HL-60 (cell line): ENCODE measurements around the gene SVIL.

Source experiments
- DNase-seq, 2 experiments: peaks; one replicate each; pipeline ENCODE4 v3.0.0-alpha.2; 2010 to 2020; ENCODE audit warnings: low read depth in 1 of 2, low spot score in 1 of 2
- H3K27ac ChIP-seq: fragments of 250-450 bp; sonication (Bioruptor Pico); replicated peaks from 2 replicates; pipeline ENCODE4 v1.5.1; 2020; ENCODE audit warnings: mild to moderate bottlenecking, moderate library complexity
- H3K27me3 ChIP-seq: fragments of 250-450 bp; sonication (Bioruptor Pico); 2 replicates; pipeline ENCODE4 v1.5.1; 2021; ENCODE audit warnings: mild to moderate bottlenecking, moderate library complexity; ENCODE audit not compliant: insufficient read depth, poor library complexity, severe bottlenecking
- H3K4me3 ChIP-seq: replicated peaks from 2 replicates; pipeline ENCODE4 v1.5.1; 2011; ENCODE audit warnings: mild to moderate bottlenecking, control low read depth, low read length; ENCODE audit not compliant: insufficient read depth
- CTCF ChIP-seq: IDR thresholded peaks from one replicate; pipeline ENCODE4 v1.5.1; 2011; ENCODE audit warnings: low read length, control low read depth, inconsistent platforms; ENCODE audit not compliant: insufficient read depth
- GABPA ChIP-seq: IDR thresholded peaks from 2 replicates; pipeline ENCODE4 v1.6.1; 2012; ENCODE audit warnings: low read depth
- POLR2AphosphoS5 ChIP-seq: IDR thresholded peaks from 2 replicates; pipeline ENCODE4 v1.6.1; 2012; ENCODE audit warnings: low read depth
- SPI1 ChIP-seq: IDR thresholded peaks from 2 replicates; pipeline ENCODE4 v1.6.1; 2012; ENCODE audit warnings: low read depth, mild to moderate bottlenecking, borderline replicate concordance
- TF ChIP-seq, protein P1 (sequence below): IDR thresholded peaks from 2 replicates; pipeline ENCODE4 v1.6.1; 2012; ENCODE audit warnings: low read depth; ENCODE audit not compliant: insufficient replicate concordance

Gene SVIL

DNA sequence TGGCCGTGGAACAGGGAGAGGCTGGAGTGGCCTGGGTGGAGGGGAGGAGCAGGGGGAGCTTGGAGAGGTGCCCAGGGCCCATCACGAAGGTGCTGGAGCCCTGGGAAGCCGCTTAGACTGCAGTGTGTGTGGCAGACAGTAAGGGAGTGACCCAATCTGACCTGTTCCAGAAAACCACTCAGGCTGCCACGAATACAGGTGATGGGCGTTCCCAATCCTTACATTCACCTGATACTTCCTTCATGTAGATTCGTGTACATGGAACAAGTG, 161.7 kb downstream of the SVIL start:
- Histone ChIP-seq H3K27me3 (no peaks in the 10 kb centered on the region), H3K27ac (no peak overlapping the region), H3K4me3 (no peak overlapping the region)
- TF ChIP-seq POLR2AphosphoS5, result no peak
- no peak for TF ChIP-seq SPI1
- TF ChIP-seq GABPA, result no peak
- no peak for TF ChIP-seq CTCF
- TF ChIP-seq, protein P1, sequence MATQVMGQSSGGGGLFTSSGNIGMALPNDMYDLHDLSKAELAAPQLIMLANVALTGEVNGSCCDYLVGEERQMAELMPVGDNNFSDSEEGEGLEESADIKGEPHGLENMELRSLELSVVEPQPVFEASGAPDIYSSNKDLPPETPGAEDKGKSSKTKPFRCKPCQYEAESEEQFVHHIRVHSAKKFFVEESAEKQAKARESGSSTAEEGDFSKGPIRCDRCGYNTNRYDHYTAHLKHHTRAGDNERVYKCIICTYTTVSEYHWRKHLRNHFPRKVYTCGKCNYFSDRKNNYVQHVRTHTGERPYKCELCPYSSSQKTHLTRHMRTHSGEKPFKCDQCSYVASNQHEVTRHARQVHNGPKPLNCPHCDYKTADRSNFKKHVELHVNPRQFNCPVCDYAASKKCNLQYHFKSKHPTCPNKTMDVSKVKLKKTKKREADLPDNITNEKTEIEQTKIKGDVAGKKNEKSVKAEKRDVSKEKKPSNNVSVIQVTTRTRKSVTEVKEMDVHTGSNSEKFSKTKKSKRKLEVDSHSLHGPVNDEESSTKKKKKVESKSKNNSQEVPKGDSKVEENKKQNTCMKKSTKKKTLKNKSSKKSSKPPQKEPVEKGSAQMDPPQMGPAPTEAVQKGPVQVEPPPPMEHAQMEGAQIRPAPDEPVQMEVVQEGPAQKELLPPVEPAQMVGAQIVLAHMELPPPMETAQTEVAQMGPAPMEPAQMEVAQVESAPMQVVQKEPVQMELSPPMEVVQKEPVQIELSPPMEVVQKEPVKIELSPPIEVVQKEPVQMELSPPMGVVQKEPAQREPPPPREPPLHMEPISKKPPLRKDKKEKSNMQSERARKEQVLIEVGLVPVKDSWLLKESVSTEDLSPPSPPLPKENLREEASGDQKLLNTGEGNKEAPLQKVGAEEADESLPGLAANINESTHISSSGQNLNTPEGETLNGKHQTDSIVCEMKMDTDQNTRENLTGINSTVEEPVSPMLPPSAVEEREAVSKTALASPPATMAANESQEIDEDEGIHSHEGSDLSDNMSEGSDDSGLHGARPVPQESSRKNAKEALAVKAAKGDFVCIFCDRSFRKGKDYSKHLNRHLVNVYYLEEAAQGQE, result no peak
- DNase-seq, result no peak

- Histone ChIP-seq H3K27ac (no peak overlapping the region), H3K4me3 (no peak overlapping the region), H3K27me3 (no peaks in the 10 kb centered on the region)
- no peak for DNase-seq
- no peak for TF ChIP-seq SPI1
- TF ChIP-seq CTCF, result no peak
- TF ChIP-seq, protein P1, result no peak
- no peak for TF ChIP-seq POLR2AphosphoS5
- TF ChIP-seq GABPA, result no peak
Measured at GRCh38 chr10:29472301-29473086, 162.3 kb downstream of the SVIL start.

- no peak overlapping the region for H3K27ac ChIP-seq
- TF ChIP-seq SPI1 (no peak), CTCF (no peak), POLR2AphosphoS5 (no peak), GABPA (no peak)
- TF ChIP-seq, protein P1, result no peak
- DNase-seq, result no peak
- no peaks in the 10 kb centered on the region for H3K27me3 ChIP-seq
- no peak overlapping the region for H3K4me3 ChIP-seq
Measured at GRCh38 chr10:29471544-29471859, 163.3 kb downstream of the SVIL start.
